AG04450 (cell line): ENCODE results near the gene IPO13. TPM values are rescaled to one million over a fixed set of nuclear protein-coding genes. Genes with fewer than 3 reads are reported as not detected.

Experiments
- CTCF ChIA-PET: fragments of 300-600, 350-600 bp; formaldehyde crosslinking; extraction: SDS; loops from one replicate; lab custom pipeline; 2022; ENCODE audit warnings: antibody characterized with exemption, inconsistent platforms; lab: Charles Lee
- POLR2A ChIA-PET: fragments of 350-600 bp; formaldehyde crosslinking; extraction: SDS; loops from one replicate; lab custom pipeline; 2021; ENCODE audit warnings: antibody characterized with exemption, inconsistent platforms; lab: Yijun Ruan, JAX
- DNase-seq: peaks from one replicate; pipeline ENCODE4 v3.0.0-alpha.2; 2011; ENCODE audit warnings: low read depth, low spot score
- H3K27ac ChIP-seq: one replicate; pipeline ENCODE4 v1.5.1; 2012; ENCODE audit warnings: low read depth, low read length, control low read depth
- H3K27me3 ChIP-seq: one replicate; pipeline ENCODE4 v1.6.0; 2012; ENCODE audit warnings: low read length; ENCODE audit not compliant: control insufficient read depth, insufficient read depth
- H3K4me3 ChIP-seq: 2 replicates; pipeline ENCODE4 v1.5.1; 2011; ENCODE audit warnings: mild to moderate bottlenecking, low read depth, low read length, control low read depth
- H3K9me3 ChIP-seq: 2 replicates; pipeline ENCODE4 v1.5.1; 2012; ENCODE audit warnings: low read length; ENCODE audit not compliant: control insufficient read depth, insufficient read depth
- polyA plus RNA-seq: library from polyadenylated mRNA; depleted of rRNA; stranded (reverse); fragments of >200 nt; gene quantifications from 2 replicates; pipeline ENCODE4 v1.2.3, GENCODE V29; 2011
- TF ChIP-seq, protein P1 (sequence below): IDR thresholded peaks from 2 replicates; pipeline ENCODE4 v1.5.1; 2011; ENCODE audit warnings: low read depth, low read length, control low read depth, inconsistent platforms

IPO13 gene
- polyA plus RNA-seq, 1 experiment, result 11.2 TPM

DNA sequence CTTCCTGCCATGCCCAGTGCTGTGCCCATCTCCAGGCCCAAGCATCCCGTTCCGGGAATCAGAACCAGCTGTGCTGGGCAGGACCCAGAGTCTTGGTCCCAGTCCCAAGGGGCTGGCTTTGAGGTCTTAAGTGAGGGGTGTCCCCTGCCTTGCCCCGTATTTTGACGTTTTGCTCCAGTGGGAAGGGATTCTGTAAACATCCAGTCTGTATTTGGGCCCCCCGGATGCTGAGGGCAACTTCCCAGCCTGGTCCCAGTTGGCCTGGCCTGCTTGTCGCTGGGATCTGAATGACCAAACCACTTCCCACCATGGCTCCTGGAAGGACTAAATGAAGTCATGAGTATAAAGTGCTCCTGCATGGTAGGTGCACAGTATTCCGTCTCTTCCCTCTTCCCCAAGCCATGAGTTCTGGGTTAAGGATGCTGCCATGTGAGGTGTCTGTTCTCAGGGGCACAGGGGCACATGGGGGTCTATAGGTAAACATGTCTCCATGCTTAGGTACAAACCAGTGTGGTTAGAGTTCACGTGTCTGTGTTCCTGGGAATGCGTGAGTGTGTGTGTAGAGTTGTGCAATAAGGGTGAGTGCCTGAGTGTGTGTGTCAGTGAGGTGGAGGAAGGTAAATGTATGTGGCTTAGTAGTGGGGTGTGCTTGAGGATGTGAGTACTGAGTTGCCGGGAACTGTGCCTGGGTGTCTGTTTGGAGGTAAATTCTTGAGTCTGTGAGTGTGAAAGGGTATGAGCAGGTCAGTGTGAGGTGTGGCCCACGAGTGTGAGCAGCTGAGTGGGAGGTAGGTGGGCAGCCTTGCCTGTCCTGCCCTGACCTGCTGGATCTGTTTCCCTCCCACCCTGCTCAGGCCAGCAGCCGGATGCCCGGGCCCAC, 33.7 kb downstream of the IPO13 start:
- TF ChIP-seq, protein P1, sequence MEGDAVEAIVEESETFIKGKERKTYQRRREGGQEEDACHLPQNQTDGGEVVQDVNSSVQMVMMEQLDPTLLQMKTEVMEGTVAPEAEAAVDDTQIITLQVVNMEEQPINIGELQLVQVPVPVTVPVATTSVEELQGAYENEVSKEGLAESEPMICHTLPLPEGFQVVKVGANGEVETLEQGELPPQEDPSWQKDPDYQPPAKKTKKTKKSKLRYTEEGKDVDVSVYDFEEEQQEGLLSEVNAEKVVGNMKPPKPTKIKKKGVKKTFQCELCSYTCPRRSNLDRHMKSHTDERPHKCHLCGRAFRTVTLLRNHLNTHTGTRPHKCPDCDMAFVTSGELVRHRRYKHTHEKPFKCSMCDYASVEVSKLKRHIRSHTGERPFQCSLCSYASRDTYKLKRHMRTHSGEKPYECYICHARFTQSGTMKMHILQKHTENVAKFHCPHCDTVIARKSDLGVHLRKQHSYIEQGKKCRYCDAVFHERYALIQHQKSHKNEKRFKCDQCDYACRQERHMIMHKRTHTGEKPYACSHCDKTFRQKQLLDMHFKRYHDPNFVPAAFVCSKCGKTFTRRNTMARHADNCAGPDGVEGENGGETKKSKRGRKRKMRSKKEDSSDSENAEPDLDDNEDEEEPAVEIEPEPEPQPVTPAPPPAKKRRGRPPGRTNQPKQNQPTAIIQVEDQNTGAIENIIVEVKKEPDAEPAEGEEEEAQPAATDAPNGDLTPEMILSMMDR, result no peak
- Histone ChIP-seq H3K27me3 (no peaks in the 10 kb centered on the region), H3K4me3 (peak overlapping the region; percentile 73), H3K27ac (peak overlapping the region; percentile 57), H3K9me3 (no peaks in the 10 kb centered on the region; the same call in 1 of the 2 replicates)
- DNase-seq, result no peak
- ChIA-PET POLR2A (interaction anchor here (0.7 to 1.2 kb wide), 2 partner anchors 9 to 56 kb away, joined by 3 to 5 read pairs; no protein-coding TSS in a partner anchor), CTCF (no interaction called here)

DNA sequence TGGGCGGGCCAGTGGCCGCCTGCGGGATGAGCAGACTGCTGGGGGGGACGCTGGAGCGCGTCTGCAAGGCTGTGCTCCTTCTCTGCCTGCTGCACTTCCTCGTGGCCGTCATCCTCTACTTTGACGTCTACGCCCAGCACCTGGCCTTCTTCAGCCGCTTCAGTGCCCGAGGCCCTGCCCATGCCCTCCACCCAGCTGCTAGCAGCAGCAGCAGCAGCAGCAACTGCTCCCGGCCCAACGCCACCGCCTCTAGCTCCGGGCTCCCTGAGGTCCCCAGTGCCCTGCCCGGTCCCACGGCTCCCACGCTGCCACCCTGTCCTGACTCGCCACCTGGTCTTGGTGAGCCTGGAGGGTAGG, 34.4 kb downstream of the IPO13 start:
- POLR2A ChIA-PET, result no interaction called here

DNA sequence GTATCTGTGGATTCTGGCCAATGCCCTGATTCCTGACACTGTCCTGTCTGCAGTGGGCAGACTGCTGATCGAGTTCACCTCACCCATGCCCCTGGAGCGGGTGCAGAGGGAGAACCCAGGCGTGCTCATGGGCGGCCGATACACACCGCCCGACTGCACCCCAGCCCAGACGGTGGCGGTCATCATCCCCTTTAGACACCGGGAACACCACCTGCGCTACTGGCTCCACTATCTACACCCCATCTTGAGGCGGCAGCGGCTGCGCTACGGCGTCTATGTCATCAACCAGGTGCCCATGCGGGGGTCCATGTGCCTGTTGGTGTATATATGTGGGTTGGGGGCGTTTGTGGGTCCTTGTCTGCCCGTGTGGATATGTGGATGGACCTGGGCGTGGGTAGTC, 34.9 kb downstream of the IPO13 start:
- CTCF ChIA-PET, result no interaction called here
- H3K9me3 ChIP-seq, result no peaks in the 10 kb centered on the region; the same call in 1 of the 2 replicates
- H3K27ac ChIP-seq, result no peak overlapping the region
- DNase-seq, result no peak
- H3K27me3 ChIP-seq, result no peaks in the 10 kb centered on the region
- TF ChIP-seq, protein P1, result no peak
- POLR2A ChIA-PET, result no interaction called here
- H3K4me3 ChIP-seq, result no peak overlapping the region

More for the DNA sequence above, 34.4 kb downstream of the IPO13 start:
- no peaks in the 10 kb centered on the region; the same call in 1 of the 2 replicates for H3K9me3 ChIP-seq
- CTCF ChIA-PET, result no interaction called here
- no peaks in the 10 kb centered on the region for H3K27me3 ChIP-seq
- H3K4me3 ChIP-seq, result peak overlapping the region; percentile 73; the same call in 1 of the 2 replicates
- no peak overlapping the region for H3K27ac ChIP-seq
- TF ChIP-seq, protein P1, result no peak
- no peak for DNase-seq

DNA sequence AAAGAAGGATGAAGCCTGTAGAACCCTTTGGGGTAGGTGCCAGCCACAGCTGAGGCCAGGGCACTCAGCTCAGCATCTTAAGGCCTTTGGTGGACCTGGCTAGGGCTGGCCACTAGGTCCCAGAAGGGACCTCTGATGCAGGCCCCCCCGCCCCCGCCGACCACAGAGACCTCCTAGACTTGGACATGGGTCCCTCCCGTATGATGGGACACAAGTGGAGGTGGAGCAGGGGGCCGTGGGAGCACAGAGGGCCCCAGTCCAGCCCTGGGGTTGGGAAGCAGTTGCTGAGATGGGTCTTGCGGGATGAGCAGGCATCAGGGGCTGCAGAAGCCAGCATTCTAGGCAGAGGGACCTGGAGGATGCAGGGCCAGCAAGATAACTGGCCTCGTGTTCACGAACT, 35.5 kb downstream of the IPO13 start:
- CTCF ChIA-PET, result no interaction called here
- TF ChIP-seq, protein P1, result no peak
- H3K4me3 ChIP-seq, result no peak overlapping the region
- no peak overlapping the region for H3K27ac ChIP-seq
- no peaks in the 10 kb centered on the region; the same call in 1 of the 2 replicates for H3K9me3 ChIP-seq
- no peak for DNase-seq
- no peaks in the 10 kb centered on the region for H3K27me3 ChIP-seq
- POLR2A ChIA-PET, result no interaction called here

DNA sequence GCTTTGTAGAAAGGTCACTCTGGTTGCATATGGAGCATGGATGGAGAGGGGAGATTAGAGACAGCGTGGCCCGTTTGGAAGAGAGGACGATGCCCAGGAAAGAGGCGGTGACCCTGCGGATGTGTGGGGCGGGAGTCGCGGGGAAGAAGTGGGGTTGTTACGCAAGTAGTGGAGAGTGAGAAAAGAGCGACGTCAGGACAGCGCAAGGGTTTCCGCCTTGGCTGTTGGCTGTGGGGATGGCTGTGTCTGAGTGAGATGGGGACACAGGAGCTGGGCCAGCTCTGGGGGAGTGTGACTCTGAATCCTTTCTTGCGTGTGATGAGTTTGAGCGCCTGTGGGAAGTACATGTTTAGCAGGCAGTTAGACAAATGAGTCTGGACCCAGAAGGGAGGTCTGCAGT, 36.1 kb downstream of the IPO13 start:
- H3K27me3 ChIP-seq, result no peaks in the 10 kb centered on the region
- no peaks in the 10 kb centered on the region; the same call in 1 of the 2 replicates for H3K9me3 ChIP-seq
- TF ChIP-seq, protein P1, result no peak
- H3K4me3 ChIP-seq, result no peak overlapping the region
- H3K27ac ChIP-seq, result no peak overlapping the region
- ChIA-PET CTCF (no interaction called here), POLR2A (no interaction called here)
- no peak for DNase-seq
